Calu3 (cell line): Measurements from ENCODE around the gene NUFIP2. TPM values are rescaled to one million over a fixed set of nuclear protein-coding genes. Genes with fewer than 3 reads are reported as not detected.

Experiments
- BruUV-seq: library from RNA; stranded (reverse); fragments of 400-500 nt; replicated peaks from 2 replicates; lab custom pipeline; 2021; lab: Mats Ljungman, UMichigan
- CTCF ChIA-PET: fragments of 300-600 bp; sonication (Branson Sonifier 250); formaldehyde crosslinking; loops from one replicate; lab custom pipeline; 2022; ENCODE audit warnings: antibody characterized with exemption; lab: Charles Lee
- DNase-seq: peaks from one replicate; pipeline ENCODE4 v3.0.0; 2022
- H3K27ac Mint-ChIP-seq: one replicate; pipeline ENCODE4 v1.8.0; 2022; ENCODE audit warnings: mixed read lengths; ENCODE audit not compliant: unreplicated experiment
- H3K27me3 Mint-ChIP-seq: one replicate; pipeline ENCODE4 v1.8.0; 2022; ENCODE audit warnings: mixed read lengths; ENCODE audit not compliant: unreplicated experiment
- H3K36me3 Mint-ChIP-seq: one replicate; pipeline ENCODE4 v1.8.0; 2022; ENCODE audit warnings: mild to moderate bottlenecking, moderate library complexity, mixed read lengths; ENCODE audit not compliant: insufficient read depth, unreplicated experiment
- H3K4me1 Mint-ChIP-seq: one replicate; pipeline ENCODE4 v1.8.0; 2022; ENCODE audit warnings: mild to moderate bottlenecking, low read depth, mixed read lengths; ENCODE audit not compliant: unreplicated experiment
- H3K4me3 Mint-ChIP-seq: one replicate; pipeline ENCODE4 v1.8.0; 2022; ENCODE audit warnings: mild to moderate bottlenecking, low read depth, moderate library complexity, mixed read lengths; ENCODE audit not compliant: unreplicated experiment
- H3K9me3 Mint-ChIP-seq: one replicate; pipeline ENCODE4 v1.8.0; 2022; ENCODE audit warnings: low read depth, mixed read lengths; ENCODE audit not compliant: unreplicated experiment
- CTCF ChIP-seq: fragments of 200-600 bp; IDR thresholded peaks from one replicate; pipeline ENCODE4 v1.8.0; 2022; ENCODE audit warnings: antibody characterized with exemption; ENCODE audit not compliant: unreplicated experiment
- intact Hi-C: fragments of 100-400 bp; cut with micrococcal nuclease; formaldehyde crosslinking; loops from one replicate; pipeline ENCODE4 v1.10.0; 2022; ENCODE audit not compliant: unreplicated experiment
- total RNA-seq: library from RNA; stranded (reverse); gene quantifications from 2 replicates; pipeline ENCODE4 v1.2.3, GENCODE V29; 2022

The NUFIP2 gene
- total RNA-seq, 1 experiment from 2014 or later = 92.9 TPM

GRCh38 chr17:29210879-29211278 is 83.1 kb downstream of the NUFIP2 start:
- H3K27ac Mint-ChIP-seq = no peak overlapping the region
- no peaks in the 10 kb centered on the region for H3K4me1 Mint-ChIP-seq
- peaks cover 6% of the 10 kb centered on the region for H3K27me3 Mint-ChIP-seq
- no peak for DNase-seq
- H3K36me3 Mint-ChIP-seq = no peaks in the 10 kb centered on the region
- no peaks in the 10 kb centered on the region for H3K9me3 Mint-ChIP-seq
- intact Hi-C loops = no loop called here
- no TSS peak for BruUV-seq
- H3K4me3 Mint-ChIP-seq = no peak overlapping the region
- CTCF ChIA-PET = no interaction called here
- no peak for TF ChIP-seq CTCF

GRCh38 chr17:29209073-29209472 is 84.9 kb downstream of the NUFIP2 start:
- Mint-ChIP-seq H3K9me3 (no peaks in the 10 kb centered on the region), H3K4me1 (no peaks in the 10 kb centered on the region), H3K27ac (no peak overlapping the region), H3K27me3 (peaks cover 17% of the 10 kb centered on the region), H3K4me3 (no peak overlapping the region), H3K36me3 (no peaks in the 10 kb centered on the region)
- intact Hi-C loops = no loop called here
- no peak for DNase-seq
- no TSS peak for BruUV-seq
- no peak for TF ChIP-seq CTCF
- CTCF ChIA-PET = no interaction called here

GRCh38 chr17:29207975-29208374 is 86.0 kb downstream of the NUFIP2 start:
- no peak for TF ChIP-seq CTCF
- Mint-ChIP-seq H3K27ac (no peak overlapping the region), H3K36me3 (no peaks in the 10 kb centered on the region), H3K9me3 (no peaks in the 10 kb centered on the region), H3K4me3 (no peak overlapping the region), H3K4me1 (no peaks in the 10 kb centered on the region), H3K27me3 (peaks cover 22% of the 10 kb centered on the region)
- intact Hi-C loops = no loop called here
- DNase-seq = no peak
- CTCF ChIA-PET = interaction anchor here (0.6 kb wide), 1 partner anchor 171 kb away, joined by 4 read pairs; no protein-coding TSS in a partner anchor
- no TSS peak for BruUV-seq

Other genes with a start within 250 kb of the NUFIP2 start
- gene MYO18A, start 113.8 kb downstream of the NUFIP2 start, total RNA-seq = 89.9 and 123 TPM in 2 replicates
- gene CRYBA1, start 47.3 kb downstream of the NUFIP2 start, total RNA-seq = not detected in 2 replicates
- 72.7 and 78.1 TPM in 2 replicates for gene TAOK1, start 96.2 kb upstream of the NUFIP2 start, total RNA-seq